ENCODE measurements around the gene ERI3.

- TF ChIP-seq GABPB1 (CRISPR knock-in tag; IDR thresholded peaks at IDR 0.05) = no peak
- no peak for TF ChIP-seq CTCF (IDR thresholded peaks at IDR 0.05)
- TF ChIP-seq ATF1 (CRISPR knock-in tag; IDR thresholded peaks at IDR 0.05) = no peak
Measured at GRCh38 chr1:44371206-44371605, 16.1 kb upstream of the ERI3 start.

Measured in WTC11 (cell line).